Retinal pigment epithelial cell (primary cell): Measurements from ENCODE around the gene UBAC1.

Source experiments
- DNase-seq: peaks from one replicate; pipeline ENCODE4 v3.0.0-alpha.2; 2010; ENCODE audit warnings: low read depth
- H3K4me3 ChIP-seq: 2 replicates; pipeline ENCODE4 v1.5.1; 2011; ENCODE audit warnings: mild to moderate bottlenecking, low read length, control low read depth, moderate library complexity
- CTCF ChIP-seq: conservative IDR thresholded peaks from 2 replicates; pipeline ENCODE4 v1.5.1; 2011; ENCODE audit warnings: low read depth, low read length, control low read depth, inconsistent platforms

The UBAC1 gene

GRCh38 chr9:136001231-136001630 lies 40.1 kb upstream of the UBAC1 start:
- DNase-seq: no peak
- no peak for TF ChIP-seq CTCF
- H3K4me3 ChIP-seq: no peak overlapping the region

- DNase-seq: no peak
- H3K4me3 ChIP-seq: no peak overlapping the region
- TF ChIP-seq CTCF: no peak
Observed at GRCh38 chr9:135998410-135999071, 37.4 kb upstream of the UBAC1 start.

- DNase-seq: no peak
- TF ChIP-seq CTCF: no peak
- no peak overlapping the region for H3K4me3 ChIP-seq
Observed at GRCh38 chr9:135998016-135998380, 36.8 kb upstream of the UBAC1 start.

GRCh38 chr9:135997090-135998015 lies 36.2 kb upstream of the UBAC1 start:
- no peak for TF ChIP-seq CTCF
- no peak overlapping the region for H3K4me3 ChIP-seq
- DNase-seq: no peak

- DNase-seq: no peak
- TF ChIP-seq CTCF: no peak
- no peak overlapping the region for H3K4me3 ChIP-seq
Observed at GRCh38 chr9:135995816-135996215, 34.6 kb upstream of the UBAC1 start.

GRCh38 chr9:135994501-135995192 lies 33.5 kb upstream of the UBAC1 start:
- no peak for TF ChIP-seq CTCF
- no peak for DNase-seq
- H3K4me3 ChIP-seq: no peak overlapping the region
